ENCODE results near the gene WWTR1. TPM values are rescaled to one million over a fixed set of nuclear protein-coding genes. Genes with fewer than 3 reads are reported as not detected.

Gene WWTR1
- total RNA-seq, 6 donors from 2014 or later: 77.5 to 119 (median 107) TPM

DNA sequence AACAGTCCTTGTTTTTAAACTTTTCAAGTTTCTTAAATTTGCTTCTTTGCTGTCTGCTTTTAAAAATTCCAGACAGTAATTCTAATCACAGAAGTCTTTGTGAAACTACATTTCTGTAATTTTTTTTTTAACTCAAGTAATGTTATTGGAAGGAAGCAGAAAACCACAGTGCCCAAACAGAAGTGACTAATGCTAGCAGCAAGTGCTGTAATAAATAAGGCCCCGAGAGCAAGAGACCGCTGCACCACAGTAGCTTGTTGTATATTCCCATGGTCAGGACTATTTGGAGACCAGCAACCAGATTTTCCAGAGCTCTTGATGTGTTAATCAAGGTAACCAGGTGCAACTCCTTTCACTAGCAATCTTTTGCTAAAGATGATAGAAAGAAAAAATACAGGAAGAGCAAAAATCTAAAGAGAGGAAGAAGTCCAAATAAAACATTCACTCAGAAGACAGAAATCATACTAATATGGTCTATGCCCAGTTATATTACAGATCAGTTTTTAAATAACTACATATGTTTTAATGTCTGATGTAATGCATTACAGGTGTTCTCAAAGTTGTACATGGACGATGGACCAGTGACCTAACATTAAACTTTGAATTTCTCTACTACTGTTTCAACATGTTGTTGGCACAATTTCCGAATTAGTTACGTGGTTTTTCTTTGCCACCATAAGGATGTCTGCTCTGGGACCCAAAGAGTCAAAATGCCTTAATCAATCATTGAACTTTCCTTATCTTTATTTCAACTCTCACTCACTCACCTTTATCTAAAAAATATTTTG, 36.4 kb downstream of the WWTR1 start:
- WGBS, 2 donors: 35 to 60% methylated on average over 5 of the region's 5 CpGs
- no peak for TF ChIP-seq POLR2AphosphoS5 (IDR thresholded peaks at IDR 0.05)
- TF ChIP-seq, protein P1, sequence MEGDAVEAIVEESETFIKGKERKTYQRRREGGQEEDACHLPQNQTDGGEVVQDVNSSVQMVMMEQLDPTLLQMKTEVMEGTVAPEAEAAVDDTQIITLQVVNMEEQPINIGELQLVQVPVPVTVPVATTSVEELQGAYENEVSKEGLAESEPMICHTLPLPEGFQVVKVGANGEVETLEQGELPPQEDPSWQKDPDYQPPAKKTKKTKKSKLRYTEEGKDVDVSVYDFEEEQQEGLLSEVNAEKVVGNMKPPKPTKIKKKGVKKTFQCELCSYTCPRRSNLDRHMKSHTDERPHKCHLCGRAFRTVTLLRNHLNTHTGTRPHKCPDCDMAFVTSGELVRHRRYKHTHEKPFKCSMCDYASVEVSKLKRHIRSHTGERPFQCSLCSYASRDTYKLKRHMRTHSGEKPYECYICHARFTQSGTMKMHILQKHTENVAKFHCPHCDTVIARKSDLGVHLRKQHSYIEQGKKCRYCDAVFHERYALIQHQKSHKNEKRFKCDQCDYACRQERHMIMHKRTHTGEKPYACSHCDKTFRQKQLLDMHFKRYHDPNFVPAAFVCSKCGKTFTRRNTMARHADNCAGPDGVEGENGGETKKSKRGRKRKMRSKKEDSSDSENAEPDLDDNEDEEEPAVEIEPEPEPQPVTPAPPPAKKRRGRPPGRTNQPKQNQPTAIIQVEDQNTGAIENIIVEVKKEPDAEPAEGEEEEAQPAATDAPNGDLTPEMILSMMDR (IDR thresholded peaks at IDR 0.05): no peak
- no peak for TF ChIP-seq POLR2A (IDR thresholded peaks at IDR 0.05)
- no peak for TF ChIP-seq EP300 (IDR thresholded peaks at IDR 0.05)
- ATAC-seq (ENCODE audit: low FRiP score in 2 of 2): peak in 1 of 2 donors; percentile 65
- Histone ChIP-seq H3K4me1 (peaks cover 35 to 63% (median 40%) of the 10 kb centered on the region in 4 donors), H3K4me3 (no peak overlapping the region), H3K27me3 (no peaks in the 10 kb centered on the region), H3K27ac (peak overlapping the region in 1 of 4 donors; percentile 30), H3K9me3 (no peaks in the 10 kb centered on the region), H3K36me3 (no peaks in the 10 kb centered on the region)
- no peak for DNase-seq

DNA sequence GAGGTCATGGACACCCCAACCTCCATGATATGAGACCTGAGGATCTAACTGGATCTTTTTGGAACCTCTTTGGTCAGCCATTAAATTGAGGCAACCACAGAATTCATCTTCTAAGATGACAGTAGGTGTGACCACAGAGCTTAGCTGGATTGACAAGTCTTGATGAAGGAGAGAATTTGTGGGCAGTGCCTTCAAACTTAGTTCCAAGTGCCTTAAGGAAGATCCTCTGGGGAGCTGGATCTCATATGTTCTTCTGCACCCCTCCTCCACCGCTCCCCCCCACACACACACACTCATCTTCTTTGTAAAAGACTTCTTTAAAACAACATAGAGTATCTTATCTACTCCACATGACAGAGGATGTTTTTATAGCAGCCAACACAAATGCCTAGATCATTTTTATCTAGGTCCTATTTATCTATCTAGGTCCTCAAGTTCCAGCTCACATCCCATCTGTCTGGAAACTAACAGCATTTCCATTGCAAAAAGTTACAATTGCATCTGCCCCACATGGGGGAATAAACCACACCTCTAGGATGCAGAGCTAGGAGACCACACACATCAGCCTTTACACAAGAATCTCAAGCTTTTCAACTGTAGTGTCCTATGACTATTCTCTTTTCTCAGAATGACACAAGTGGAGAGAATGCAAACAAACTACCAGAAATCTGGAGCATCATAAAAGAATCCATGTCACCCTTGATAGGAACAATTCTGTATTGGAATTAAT, 37.4 kb downstream of the WWTR1 start:
- 69 to 73% methylated on average over 1 of the region's 1 CpG for WGBS, 2 donors
- peak overlapping the region in 1 of 4 donors; percentile 30 for H3K27ac ChIP-seq
- no peak for ATAC-seq (ENCODE audit: low FRiP score in 2 of 2)

DNA sequence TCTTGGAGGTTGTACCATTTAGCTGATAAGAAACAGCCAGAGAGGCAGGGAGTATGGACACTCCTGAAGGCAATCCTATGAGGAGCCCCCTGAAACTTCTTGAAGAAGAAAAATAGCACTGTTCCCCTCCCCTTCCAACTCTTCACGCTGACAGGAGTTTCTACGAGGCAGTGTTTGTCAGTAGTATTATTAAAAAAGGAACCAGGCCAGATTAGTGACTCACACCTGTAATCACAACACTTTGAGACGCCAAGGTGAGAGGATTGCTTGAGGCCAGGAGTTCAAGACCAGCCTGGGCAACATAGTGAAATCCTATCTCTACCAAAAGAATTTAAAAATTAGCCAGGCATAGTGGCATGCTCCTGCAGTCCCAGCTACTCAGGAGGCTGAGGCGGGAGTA, 38.7 kb downstream of the WWTR1 start:
- peak overlapping the region in 2 of 4 donors; percentile 62 to 67 for H3K27ac ChIP-seq
- no peaks in the 10 kb centered on the region for H3K9me3 ChIP-seq
- DNase-seq (no peak), ATAC-seq (ENCODE audit: low FRiP score in 2 of 2) (no peak)
- WGBS, 2 donors: 42 to 61% methylated on average over 4 of the region's 4 CpGs
- no peak for TF ChIP-seq EP300 (IDR thresholded peaks at IDR 0.05)
- TF ChIP-seq, protein P1 (IDR thresholded peaks at IDR 0.05): no peak
- no peak for TF ChIP-seq POLR2A (IDR thresholded peaks at IDR 0.05)
- TF ChIP-seq POLR2AphosphoS5 (IDR thresholded peaks at IDR 0.05): no peak
- no peaks in the 10 kb centered on the region for H3K36me3 ChIP-seq
- H3K4me1 ChIP-seq: peaks cover 25 to 60% (median 39%) of the 10 kb centered on the region in 4 donors
- H3K4me3 ChIP-seq: no peak overlapping the region
- no peaks in the 10 kb centered on the region for H3K27me3 ChIP-seq

More for the DNA sequence above, 37.4 kb downstream of the WWTR1 start:
- DNase-seq: no peak
- Histone ChIP-seq H3K4me1 (peaks cover 26 to 56% (median 36%) of the 10 kb centered on the region in 4 donors), H3K27me3 (no peaks in the 10 kb centered on the region), H3K36me3 (no peaks in the 10 kb centered on the region), H3K9me3 (no peaks in the 10 kb centered on the region), H3K4me3 (no peak overlapping the region)
- TF ChIP-seq, protein P1 (IDR thresholded peaks at IDR 0.05): no peak
- TF ChIP-seq EP300 (IDR thresholded peaks at IDR 0.05): no peak
- TF ChIP-seq POLR2AphosphoS5 (IDR thresholded peaks at IDR 0.05): no peak
- TF ChIP-seq POLR2A (IDR thresholded peaks at IDR 0.05): no peak

DNA sequence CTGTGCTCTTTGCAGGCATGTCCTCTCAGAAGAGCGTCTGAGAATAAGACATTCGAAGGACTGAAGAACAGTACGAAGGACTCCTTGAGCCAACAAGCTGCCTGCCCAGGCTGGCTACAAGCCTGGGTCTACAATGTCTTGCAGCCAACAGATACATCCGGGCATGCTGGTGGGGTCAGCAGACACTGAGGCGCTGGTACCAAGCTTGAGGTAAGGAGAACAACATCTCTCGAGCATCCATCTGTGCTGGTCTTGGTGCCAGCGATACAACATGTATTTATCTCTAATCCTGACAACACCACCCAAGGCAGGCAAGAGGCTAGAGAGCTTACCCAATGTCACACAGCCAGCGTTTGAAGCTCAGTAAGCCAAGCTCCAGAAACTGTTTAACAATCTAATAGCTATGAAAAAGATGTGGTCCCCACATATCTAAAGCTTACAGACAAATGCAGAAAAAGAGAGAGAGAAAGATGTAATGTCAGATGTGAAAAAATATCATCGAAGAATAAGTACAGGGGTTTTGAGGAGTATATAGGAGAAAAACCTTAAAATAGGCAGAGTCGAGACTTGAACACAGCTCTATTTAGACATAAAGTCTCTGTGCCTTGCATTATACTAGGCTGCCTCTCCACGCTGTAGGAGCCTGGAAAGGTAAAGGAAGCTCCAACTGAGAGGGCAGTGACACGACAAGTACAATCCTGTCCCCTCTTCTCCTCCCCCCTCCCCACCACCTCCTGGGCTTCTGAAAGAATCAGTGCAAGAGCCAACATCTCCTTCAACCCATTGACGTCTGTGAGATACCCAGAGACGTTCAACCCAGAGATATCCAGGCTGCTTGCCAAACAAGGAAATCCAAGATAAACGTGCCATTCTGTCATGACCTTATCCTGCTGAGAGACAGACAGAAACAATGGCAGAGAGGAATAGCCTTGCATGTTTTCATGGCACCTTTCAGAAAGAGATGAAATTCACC, 39.4 kb downstream of the WWTR1 start:
- Histone ChIP-seq H3K9me3 (no peaks in the 10 kb centered on the region), H3K4me1 (peaks cover 25 to 55% (median 41%) of the 10 kb centered on the region in 4 donors), H3K4me3 (no peak overlapping the region), H3K36me3 (no peaks in the 10 kb centered on the region), H3K27ac (peak overlapping the region in 2 of 4 donors; percentile 62 to 67), H3K27me3 (no peaks in the 10 kb centered on the region)
- peak in 1 of 2 donors; percentile 25 for TF ChIP-seq POLR2AphosphoS5 (IDR thresholded peaks at IDR 0.05)
- no peak for TF ChIP-seq POLR2A (IDR thresholded peaks at IDR 0.05)
- TF ChIP-seq, protein P1 (IDR thresholded peaks at IDR 0.05): no peak
- TF ChIP-seq EP300 (IDR thresholded peaks at IDR 0.05): no peak
- 50 to 63% methylated on average over 11 to 15 of the region's 15 CpGs for WGBS, 2 donors
- ATAC-seq (ENCODE audit: low FRiP score in 2 of 2) (peak in 1 of 2 donors; percentile 12), DNase-seq (no peak)

Measured in upper lobe of left lung (tissue), 6 donors.